IMR-90 (cell line): ENCODE results near the gene FNDC11. TPM values are rescaled to one million over a fixed set of nuclear protein-coding genes. Genes with fewer than 3 reads are reported as not detected.

Experiments used
- ATAC-seq: fragments of 200-7000 bp; cut with Tn5 transposase; 2 replicates; pipeline ENCODE4 v1.9.1; 2020; ENCODE audit warnings: low read depth, mild to moderate bottlenecking, moderate library complexity
- BruUV-seq: library from RNA; stranded (reverse); fragments of 400-500 nt; replicated peaks from 2 replicates; lab custom pipeline; 2021; lab: Mats Ljungman, UMichigan
- CTCF ChIA-PET: fragments of 300-600 bp; formaldehyde crosslinking; extraction: SDS; loops from one replicate; lab custom pipeline; 2021; ENCODE audit warnings: antibody characterized with exemption; lab: Yijun Ruan, JAX
- POLR2A ChIA-PET: fragments of 300-600 bp; sonication (Branson Sonifier 250); formaldehyde crosslinking; loops from one replicate; lab custom pipeline; 2022; ENCODE audit warnings: antibody characterized with exemption; ENCODE audit not compliant: unreplicated experiment; lab: Charles Lee
- DNase-seq: peaks from one replicate; pipeline ENCODE4 v3.0.0; 2013
- H2AFZ ChIP-seq: replicated peaks from 2 replicates; pipeline ENCODE3; 2013; ENCODE audit warnings: low read length, mild to moderate bottlenecking; ENCODE audit not compliant: poor library complexity
- H2AK5ac ChIP-seq: 2 replicates; pipeline ENCODE4 v1.6.1; 2013; ENCODE audit warnings: low read depth, low read length, inconsistent platforms
- H2AK9ac ChIP-seq: replicated peaks from 2 replicates; pipeline ENCODE3; 2013; ENCODE audit warnings: mild to moderate bottlenecking, low read depth, low read length, moderate library complexity; ENCODE audit not compliant: poor library complexity
- H2BK120ac ChIP-seq: 2 replicates; pipeline ENCODE4 v1.6.1; 2013; ENCODE audit warnings: low read depth, low read length, inconsistent platforms
- H2BK15ac ChIP-seq: 3 replicates; pipeline ENCODE4 v1.6.1; 2013; ENCODE audit warnings: low read depth, low read length, inconsistent platforms
- H2BK20ac ChIP-seq: 2 replicates; pipeline ENCODE4 v1.6.1; 2013; ENCODE audit warnings: low read depth, mild to moderate bottlenecking, inconsistent platforms, low read length, moderate library complexity
- H2BK5ac ChIP-seq: 2 replicates; pipeline ENCODE4 v1.6.1; 2013; ENCODE audit warnings: mild to moderate bottlenecking, low read depth, low read length, inconsistent platforms; ENCODE audit not compliant: poor library complexity, severe bottlenecking
- H3K14ac ChIP-seq: replicated peaks from 2 replicates; pipeline ENCODE4 v1.6.1; 2013; ENCODE audit warnings: low read depth, low read length, inconsistent platforms
- H3K18ac ChIP-seq: 2 replicates; pipeline ENCODE4 v1.6.1; 2013; ENCODE audit warnings: low read depth, low read length, control low read depth
- H3K23ac ChIP-seq: 2 replicates; pipeline ENCODE4 v1.6.1; 2013; ENCODE audit warnings: low read depth, low read length, inconsistent platforms
- H3K27ac ChIP-seq: 2 replicates; pipeline ENCODE4 v1.5.1; 2013; ENCODE audit warnings: mild to moderate bottlenecking, control low read depth, low read length; ENCODE audit not compliant: insufficient read depth
- H3K27me3 ChIP-seq: 2 replicates; pipeline ENCODE4 v1.6.1; 2013; ENCODE audit warnings: low read length; ENCODE audit not compliant: control insufficient read depth, insufficient read depth
- H3K36me3 ChIP-seq: 2 replicates; pipeline ENCODE4 v1.6.1; 2013; ENCODE audit warnings: low read length, mixed read lengths; ENCODE audit not compliant: control insufficient read depth, insufficient read depth
- H3K4ac ChIP-seq: 2 replicates; pipeline ENCODE4 v1.6.1; 2013; ENCODE audit warnings: low read depth, low read length, inconsistent platforms
- H3K4me1 ChIP-seq: 2 replicates; pipeline ENCODE4 v1.6.1; 2013; ENCODE audit warnings: low read length, mixed read lengths; ENCODE audit not compliant: control insufficient read depth, insufficient read depth
- H3K4me2 ChIP-seq: 2 replicates; pipeline ENCODE4 v1.6.1; 2013; ENCODE audit warnings: low read depth, mild to moderate bottlenecking, control low read depth, low read length, moderate library complexity
- H3K4me3 ChIP-seq: 2 replicates; pipeline ENCODE4 v1.5.1; 2013; ENCODE audit warnings: low read depth, mild to moderate bottlenecking, control low read depth, low read length, moderate library complexity; ENCODE audit not compliant: insufficient read depth
- H3K56ac ChIP-seq: 2 replicates; pipeline ENCODE4 v1.6.1; 2013; ENCODE audit warnings: low read length, inconsistent platforms; ENCODE audit not compliant: insufficient read depth; ENCODE audit errors: extremely low read depth
- H3K79me1 ChIP-seq, 2 experiments: 2 replicates each; pipeline ENCODE4 v1.6.1; 2013; ENCODE audit warnings: low read length in 2 of 2, inconsistent platforms in 1 of 2, low read depth in 1 of 2
- H3K9ac ChIP-seq: 2 replicates; pipeline ENCODE4 v1.6.1; 2013; ENCODE audit warnings: low read depth, low read length, control low read depth
- H3K9me1 ChIP-seq: 2 replicates; pipeline ENCODE4 v1.6.1; 2013; ENCODE audit warnings: low read length, inconsistent platforms; ENCODE audit not compliant: insufficient read depth
- H3K9me3 ChIP-seq: 2 replicates; pipeline ENCODE4 v1.6.1; 2013; ENCODE audit warnings: low read length; ENCODE audit not compliant: control insufficient read depth, insufficient read depth
- H4K20me1 ChIP-seq: 2 replicates; pipeline ENCODE4 v1.6.1; 2013; ENCODE audit warnings: low read length, inconsistent platforms; ENCODE audit not compliant: insufficient read depth
- H4K5ac ChIP-seq: 2 replicates; pipeline ENCODE4 v1.6.1; 2013; ENCODE audit warnings: mild to moderate bottlenecking, low read depth, low read length, control low read depth
- H4K8ac ChIP-seq, 2 experiments: 2 replicates each; pipeline ENCODE4 v1.6.1; 2013; ENCODE audit warnings: low read depth in 2 of 2, low read length in 2 of 2, control low read depth in 1 of 2, inconsistent platforms in 1 of 2
- H4K91ac ChIP-seq: 2 replicates; pipeline ENCODE4 v1.6.1; 2013; ENCODE audit warnings: low read depth, low read length, inconsistent platforms; ENCODE audit not compliant: insufficient read depth
- CEBPB ChIP-seq: IDR thresholded peaks from 2 replicates; pipeline ENCODE4 v1.6.1; 2012; ENCODE audit warnings: low read depth, low read length, improper control_type of control experiment
- FOS ChIP-seq: fragments of 150-350 bp; IDR thresholded peaks from 2 replicates; pipeline ENCODE4 v1.6.1; 2016; ENCODE audit warnings: low read depth, low read length
- MAZ ChIP-seq: IDR thresholded peaks from 2 replicates; pipeline ENCODE4 v1.6.1; 2012; ENCODE audit warnings: low read depth, mild to moderate bottlenecking, low read length, improper control_type of control experiment, moderate library complexity, borderline replicate concordance
- RAD21 ChIP-seq: IDR thresholded peaks from 2 replicates; pipeline ENCODE4 v1.6.1; 2012; ENCODE audit warnings: low read length, improper control_type of control experiment
- SMC3 ChIP-seq: fragments of 150-350 bp; IDR thresholded peaks from 2 replicates; pipeline ENCODE4 v1.6.1; 2016; ENCODE audit warnings: low read depth, mild to moderate bottlenecking, antibody characterized with exemption, low read length, moderate library complexity
- WGBS, 2 experiments: methylation state at CpG; one replicate each; pipeline versions ENCODE4 v1.1.5 to v1.1.7; 2013; ENCODE audit warnings: missing lambda C conversion rate in 2 of 2; ENCODE audit not compliant: insufficient read length in 1 of 2; ENCODE audit errors: extremely low coverage in 2 of 2; 5-methylcytosine and 5-hydroxymethylcytosine counted together
- dilution Hi-C: fragments of 300-500 bp; cut with HindIII; formaldehyde crosslinking; loops from one replicate; pipeline ENCODE4 v1.14.3; 2018; ENCODE audit warnings: low sequenced_read_pairs; ENCODE audit not compliant: unreplicated experiment
- in situ Hi-C: fragments of 300-500 bp; cut with MboI; formaldehyde crosslinking; loops from 3 replicates; pipeline ENCODE4 v1.14.3; 2019; ENCODE audit warnings: low sequenced_read_pairs, inconsistent platforms, mixed read lengths
- intact Hi-C: fragments of 100-400 bp; cut with micrococcal nuclease; formaldehyde crosslinking; loops from 2 replicates; pipeline ENCODE4 v1.10.0; 2022
- polyA plus RNA-seq, 3 experiments: library from polyadenylated mRNA; depleted of rRNA; stranded (reverse); fragments of >200 nt; gene quantifications; 2 replicates each; pipeline ENCODE4 v1.2.3, GENCODE V29; 2012; ENCODE audit warnings: low replicate concordance in 1 of 3
- total RNA-seq: library from RNA; depleted of rRNA; stranded (reverse); fragments of >200 nt; gene quantifications from 2 replicates; pipeline ENCODE4 v1.2.3, GENCODE V29; 2012
- TF ChIP-seq, protein P1 (sequence below): fragments of 150-350 bp; IDR thresholded peaks from 2 replicates; pipeline ENCODE4 v1.6.1; 2017; ENCODE audit warnings: mild to moderate bottlenecking, antibody characterized with exemption, low read length, low read depth

The FNDC11 gene
- total and polyA plus RNA-seq, 2 of the 4 experiments (the other 2 are of a cell fraction): 0.36 to 1.0 TPM

DNA sequence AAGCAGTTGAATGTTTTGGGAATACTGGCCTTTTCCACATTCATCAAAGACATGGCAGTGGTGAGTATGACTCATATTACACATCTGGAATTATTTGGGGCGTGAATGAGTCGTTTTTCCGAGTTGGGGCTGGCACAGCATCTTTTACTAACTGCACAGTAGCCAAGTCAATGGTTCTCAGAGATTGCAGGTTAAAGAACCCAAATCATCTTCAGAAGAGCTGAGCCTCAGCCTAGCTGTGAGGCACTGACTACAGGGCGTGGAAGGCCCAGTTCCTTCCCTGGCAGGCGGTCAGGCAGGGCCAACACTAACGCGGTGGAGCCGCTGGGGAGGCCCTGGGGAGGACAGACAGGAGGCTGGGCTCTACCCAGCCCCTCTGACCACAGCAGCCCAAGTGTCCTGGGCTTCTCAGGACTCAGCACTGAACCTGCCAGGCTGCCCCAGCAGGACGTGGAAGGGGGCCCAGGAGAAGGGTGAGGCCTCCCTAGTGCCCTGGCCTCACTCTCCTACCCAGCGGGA is 40.1 kb downstream of the FNDC11 start:
- ATAC-seq (peak; percentile 44), DNase-seq (peak; percentile 53)
- Histone ChIP-seq H2BK15ac (no peak overlapping the region), H3K27me3 (no peaks in the 10 kb centered on the region), H3K4me3 (no peak overlapping the region), H4K91ac (no peak overlapping the region), H3K23ac (no peak overlapping the region), H3K18ac (no peak overlapping the region), H2AK5ac (no peak overlapping the region), H3K56ac (no peak overlapping the region), H2BK120ac (no peak overlapping the region), H3K9me1 (peaks cover 4% of the 10 kb centered on the region; the same call in 1 of the 2 replicates), H3K27ac (no peak overlapping the region), H3K4me2 (no peak overlapping the region), H3K36me3 (peaks cover 55% of the 10 kb centered on the region), H3K4ac (no peak overlapping the region), H2AFZ (no peak overlapping the region), H3K79me1 (peaks cover 0 to 17% of the 10 kb centered on the region in 2 experiments; a peak in 3 of 4 replicates), H3K9ac (no peak overlapping the region), H2BK20ac (no peak overlapping the region), H4K8ac (no peak overlapping the region), H4K5ac (no peak overlapping the region), H3K9me3 (no peaks in the 10 kb centered on the region), H2BK5ac (no peak overlapping the region), H3K14ac (no peak overlapping the region), H4K20me1 (no peaks in the 10 kb centered on the region; the same call in none of the 2 replicates), H3K4me1 (peaks cover 7% of the 10 kb centered on the region), H2AK9ac (no peak overlapping the region)
- CTCF ChIA-PET: no interaction called here
- intact Hi-C loops (no loop called here), in situ Hi-C loops (no loop called here), dilution Hi-C loops (no loop called here)
- no TSS peak for BruUV-seq
- TF ChIP-seq MAZ (no peak), RAD21 (no peak), SMC3 (no peak), FOS (peak; percentile 54; the same call in 1 of the 2 replicates), CEBPB (no peak)
- TF ChIP-seq, protein P1, sequence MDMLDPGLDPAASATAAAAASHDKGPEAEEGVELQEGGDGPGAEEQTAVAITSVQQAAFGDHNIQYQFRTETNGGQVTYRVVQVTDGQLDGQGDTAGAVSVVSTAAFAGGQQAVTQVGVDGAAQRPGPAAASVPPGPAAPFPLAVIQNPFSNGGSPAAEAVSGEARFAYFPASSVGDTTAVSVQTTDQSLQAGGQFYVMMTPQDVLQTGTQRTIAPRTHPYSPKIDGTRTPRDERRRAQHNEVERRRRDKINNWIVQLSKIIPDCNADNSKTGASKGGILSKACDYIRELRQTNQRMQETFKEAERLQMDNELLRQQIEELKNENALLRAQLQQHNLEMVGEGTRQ: no peak
- 77% methylated on average over 8 of the region's 10 CpGs; no CpG with 5 or more reads in 1 of the 2 experiments for WGBS, 2 experiments
- POLR2A ChIA-PET: no interaction called here
